RWPE1 (cell line): Measurements from ENCODE around the gene FTCDNL1.

Experiments used
- CTCF ChIA-PET: fragments of 350-600 bp; sonication (Branson Sonifier 250); formaldehyde crosslinking; extraction: SDS; loops from one replicate; lab custom pipeline; 2021; lab: Yijun Ruan, JAX
- POLR2A ChIA-PET: fragments of 400-600 bp; formaldehyde crosslinking; extraction: SDS; loops from one replicate; lab custom pipeline; 2020; ENCODE audit warnings: antibody characterized with exemption; ENCODE audit not compliant: low non-redundant PET; lab: Yijun Ruan, JAX
- DNase-seq: peaks from one replicate; pipeline ENCODE4 v3.0.0; 2012; ENCODE audit warnings: low spot score
- H3K27ac ChIP-seq: fragments of 450-650 bp; 2 replicates; pipeline ENCODE4 v1.5.1; 2017
- CTCF ChIP-seq: fragments of 450-650 bp; conservative IDR thresholded peaks from 2 replicates; pipeline ENCODE4 v1.5.1; 2017; ENCODE audit warnings: low read depth, mild to moderate bottlenecking

The FTCDNL1 gene

GRCh38 chr2:199756743-199757142 lies 94.2 kb downstream of the FTCDNL1 start:
- POLR2A ChIA-PET = no interaction called here
- no peak overlapping the region for H3K27ac ChIP-seq
- CTCF ChIA-PET = no interaction called here
- TF ChIP-seq CTCF = no peak
- DNase-seq = no peak

- H3K27ac ChIP-seq = no peak overlapping the region
- TF ChIP-seq CTCF = no peak
- CTCF ChIA-PET = no interaction called here
- POLR2A ChIA-PET = no interaction called here
- no peak for DNase-seq
These were observed 94.8 kb downstream of the FTCDNL1 start for GRCh38 chr2:199756211-199756610.

GRCh38 chr2:199754766-199755165 lies 96.2 kb downstream of the FTCDNL1 start:
- H3K27ac ChIP-seq = no peak overlapping the region
- CTCF ChIA-PET = no interaction called here
- no peak for DNase-seq
- no peak for TF ChIP-seq CTCF
- POLR2A ChIA-PET = no interaction called here

- ChIA-PET CTCF (interaction anchor here (0.6 to 1.1 kb wide), 2 partner anchors 11 to 12 kb away, joined by 3 to 4 read pairs; no protein-coding TSS in a partner anchor), POLR2A (no interaction called here)
- H3K27ac ChIP-seq = no peak overlapping the region
- TF ChIP-seq CTCF = no peak
- no peak for DNase-seq
These were observed 99.4 kb downstream of the FTCDNL1 start for GRCh38 chr2:199751492-199752120.

- ChIA-PET CTCF (interaction anchor here (0.6 to 1.6 kb wide), 2 partner anchors 9 to 118 kb away, joined by 3 read pairs; no protein-coding TSS in a partner anchor), POLR2A (no interaction called here)
- DNase-seq = no peak
- TF ChIP-seq CTCF = no peak
- no peak overlapping the region for H3K27ac ChIP-seq
These were observed 101.4 kb downstream of the FTCDNL1 start for GRCh38 chr2:199749571-199749970.

GRCh38 chr2:199744724-199745123 lies 106.3 kb downstream of the FTCDNL1 start:
- ChIA-PET POLR2A (no interaction called here), CTCF (no interaction called here)
- TF ChIP-seq CTCF = no peak
- DNase-seq = no peak
- no peak overlapping the region for H3K27ac ChIP-seq
